Tibial nerve (tissue), 4 donors: Measurements from ENCODE around the gene TLE7.

ENCODE experiments used
- CTCF ChIP-seq, 5 experiments: fragments of 200-600 bp in 3 of 5; fragments of 450-650 bp in 2 of 5; sonication (generic) in 3 of 5; IDR thresholded peaks; one replicate each; pipeline ENCODE4 v1.5.1; 2016 to 2019; ENCODE audit warnings: antibody characterized with exemption in 5 of 5, mild to moderate bottlenecking in 3 of 5, moderate library complexity in 2 of 5
- EP300 ChIP-seq, 2 donors: sonication (generic); formaldehyde crosslinking; IDR thresholded peaks; one replicate each; pipeline ENCODE4 v1.6.1; 2017; ENCODE audit warnings: antibody characterized with exemption in 2 of 2, mild to moderate bottlenecking in 1 of 2

- no peak for TF ChIP-seq CTCF (IDR thresholded peaks at IDR 0.05)
- TF ChIP-seq EP300 (IDR thresholded peaks at IDR 0.05), result no peak
Measured at GRCh38 chr16:71407731-71408130, 34.1 kb downstream of the TLE7 start.
